Adrenal gland (tissue), 5 donors: Measurements from ENCODE around the gene FAM83E.

Experiments used
- POLR2A ChIP-seq, 2 donors: fragments of 450-650 bp; IDR thresholded peaks; one replicate each; pipeline ENCODE4 v1.6.1; 2017; ENCODE audit warnings: antibody characterized with exemption in 2 of 2, mild to moderate bottlenecking in 2 of 2, moderate library complexity in 1 of 2
- TF ChIP-seq, protein P1 (sequence below), 6 experiments: fragments of 450-650 bp in 4 of 6; fragments of 200-600 bp in 2 of 6; sonication (generic) in 1 of 6; IDR thresholded peaks; 1 replicate in 5 of 6; 2 replicates in 1 of 6; pipeline versions ENCODE4 v1.5.1 to v1.8.0; 2016 to 2021; ENCODE audit warnings: antibody characterized with exemption in 6 of 6, mild to moderate bottlenecking in 2 of 6, moderate library complexity in 1 of 6
- donor health status: DM: no; HTN: no; CAD: no.

GRCh38 chr19:48603449-48603848 lies 11.4 kb downstream of the FAM83E start:
- TF ChIP-seq, protein P1, sequence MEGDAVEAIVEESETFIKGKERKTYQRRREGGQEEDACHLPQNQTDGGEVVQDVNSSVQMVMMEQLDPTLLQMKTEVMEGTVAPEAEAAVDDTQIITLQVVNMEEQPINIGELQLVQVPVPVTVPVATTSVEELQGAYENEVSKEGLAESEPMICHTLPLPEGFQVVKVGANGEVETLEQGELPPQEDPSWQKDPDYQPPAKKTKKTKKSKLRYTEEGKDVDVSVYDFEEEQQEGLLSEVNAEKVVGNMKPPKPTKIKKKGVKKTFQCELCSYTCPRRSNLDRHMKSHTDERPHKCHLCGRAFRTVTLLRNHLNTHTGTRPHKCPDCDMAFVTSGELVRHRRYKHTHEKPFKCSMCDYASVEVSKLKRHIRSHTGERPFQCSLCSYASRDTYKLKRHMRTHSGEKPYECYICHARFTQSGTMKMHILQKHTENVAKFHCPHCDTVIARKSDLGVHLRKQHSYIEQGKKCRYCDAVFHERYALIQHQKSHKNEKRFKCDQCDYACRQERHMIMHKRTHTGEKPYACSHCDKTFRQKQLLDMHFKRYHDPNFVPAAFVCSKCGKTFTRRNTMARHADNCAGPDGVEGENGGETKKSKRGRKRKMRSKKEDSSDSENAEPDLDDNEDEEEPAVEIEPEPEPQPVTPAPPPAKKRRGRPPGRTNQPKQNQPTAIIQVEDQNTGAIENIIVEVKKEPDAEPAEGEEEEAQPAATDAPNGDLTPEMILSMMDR (IDR thresholded peaks at IDR 0.05): no peak
- TF ChIP-seq POLR2A (IDR thresholded peaks at IDR 0.05): no peak
